Epithelial cell of prostate (primary cell): ENCODE data around the gene CDC42BPA.

Experiments used
- DNase-seq: peaks from one replicate; pipeline ENCODE4 v3.0.0-alpha.2; 2011; ENCODE audit warnings: low read depth, low spot score
- H3K27ac ChIP-seq: fragments of 450-650 bp; 2 replicates; pipeline ENCODE4 v1.5.1; 2017; ENCODE audit warnings: mild to moderate bottlenecking

Gene CDC42BPA

DNA sequence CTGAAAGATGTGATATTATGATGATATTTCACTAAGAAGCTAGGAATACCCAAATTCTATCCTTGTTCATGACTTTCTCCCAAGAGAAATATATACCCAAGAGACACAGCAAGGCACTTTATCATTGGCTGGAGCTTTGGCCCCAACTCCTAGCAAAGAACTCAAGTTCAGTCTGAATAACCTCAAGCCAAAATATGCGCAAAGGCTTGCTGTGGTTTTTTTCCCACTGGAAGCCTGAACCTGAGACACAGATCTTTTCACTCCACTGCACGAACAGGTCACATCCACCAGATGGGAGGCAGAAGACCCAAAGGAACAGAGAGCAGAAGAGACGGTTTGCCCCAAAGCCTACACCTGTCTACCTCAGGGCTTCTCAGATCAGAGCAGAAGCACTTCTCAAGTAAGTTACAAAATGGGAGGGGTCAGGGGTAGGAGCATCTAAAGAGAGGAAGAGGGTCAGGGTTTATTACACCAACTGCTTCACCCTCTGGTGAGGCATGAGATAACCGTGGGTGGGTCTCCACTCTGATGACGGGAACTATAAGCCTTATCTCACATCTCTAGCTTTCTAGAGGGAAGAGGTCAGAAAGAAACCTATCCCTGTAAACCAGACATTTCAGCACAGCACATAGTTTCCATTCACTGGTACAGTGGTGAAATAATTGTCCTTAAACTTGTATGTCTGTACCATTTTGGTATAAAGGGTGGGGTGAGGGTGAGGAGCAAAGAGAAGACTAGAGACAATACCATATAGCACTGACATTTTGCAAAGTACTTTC, 17.1 kb upstream of the CDC42BPA start:
- no peak overlapping the region for H3K27ac ChIP-seq
- no peak for DNase-seq

DNA sequence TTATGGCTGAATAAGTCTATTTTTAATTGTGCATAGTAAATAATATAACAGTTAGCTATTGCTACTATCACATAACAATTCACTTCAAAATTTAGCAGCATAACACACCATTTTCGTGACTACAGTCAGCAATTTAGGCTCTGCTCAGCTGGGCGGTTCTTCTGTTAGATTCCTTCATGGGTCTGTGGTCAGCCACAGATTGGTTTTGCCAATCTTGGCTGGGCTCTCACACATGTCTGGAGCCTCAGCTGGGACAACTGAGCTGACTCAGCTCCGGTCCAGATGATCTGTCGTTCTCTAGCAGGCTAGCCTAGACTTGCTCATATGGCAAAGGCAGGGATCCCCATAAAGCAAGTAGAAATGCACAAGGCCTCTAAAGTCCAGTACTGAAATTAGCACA, 15.1 kb upstream of the CDC42BPA start:
- DNase-seq = peak; percentile 71
- peak overlapping the region; percentile 36 for H3K27ac ChIP-seq

DNA sequence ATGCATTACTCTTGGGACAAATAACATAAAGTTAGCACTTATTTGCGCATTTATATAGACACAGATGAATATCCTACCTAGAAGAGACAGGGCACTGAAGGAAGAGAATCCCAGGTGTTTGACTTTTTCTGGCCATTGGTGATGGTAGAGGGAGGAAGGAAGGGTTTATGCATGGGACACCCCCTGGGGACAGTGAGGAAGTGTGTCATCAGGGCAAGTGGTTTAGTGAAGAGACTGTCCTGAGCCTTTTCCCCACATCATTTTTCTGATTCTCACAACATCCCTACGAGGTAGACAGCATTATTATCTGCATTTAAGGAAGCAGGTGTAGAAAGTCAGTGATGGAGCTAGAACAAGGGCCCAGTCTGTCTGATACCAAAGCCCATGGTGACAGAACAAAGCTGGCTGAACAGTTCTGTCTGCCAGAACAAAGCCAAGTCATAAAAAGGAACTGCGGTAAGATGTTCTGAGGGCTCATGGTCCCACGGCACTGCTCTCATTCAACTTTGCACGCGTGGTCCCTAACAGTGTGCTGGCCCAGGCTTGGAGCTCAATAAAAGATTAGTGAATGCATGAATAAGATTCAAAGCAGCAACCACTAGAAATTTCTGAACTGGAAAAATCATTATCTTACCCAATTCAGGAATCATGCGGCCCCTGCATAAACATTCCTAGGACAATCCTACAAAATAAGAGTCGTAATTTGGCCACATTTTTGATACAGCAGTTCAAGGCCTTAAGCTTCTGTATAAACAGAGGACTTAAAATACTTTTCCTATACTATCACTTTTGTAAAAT, 12.2 kb upstream of the CDC42BPA start:
- DNase-seq = no peak
- no peak overlapping the region for H3K27ac ChIP-seq

DNA sequence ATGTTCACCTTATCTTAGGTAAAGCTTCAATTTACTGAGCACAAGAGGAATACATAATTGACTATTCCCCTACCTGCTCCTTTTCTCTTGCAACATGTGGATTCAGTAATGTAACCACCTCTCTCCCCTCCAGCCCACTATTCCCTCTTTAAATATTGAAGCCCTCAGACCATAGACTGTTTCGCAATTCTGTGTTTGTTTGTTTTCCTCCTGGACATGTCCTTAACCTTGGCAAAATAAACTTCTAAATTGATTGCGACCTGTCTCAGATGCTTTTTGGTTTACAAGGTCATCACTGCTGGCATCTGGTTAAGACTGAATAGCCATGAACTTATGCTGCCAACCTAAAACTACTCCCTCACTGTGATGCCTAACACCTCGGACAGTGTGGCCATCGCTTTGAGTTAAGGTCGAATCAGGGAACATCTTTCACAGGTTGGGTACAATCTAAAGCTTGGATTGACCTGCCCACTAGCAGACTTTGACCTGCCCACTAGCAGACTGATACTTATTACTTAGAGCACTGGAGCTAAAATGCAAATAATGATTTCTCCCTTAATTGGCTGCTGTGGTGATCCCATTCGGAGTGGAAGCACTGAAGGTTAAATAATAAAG, 10.2 kb upstream of the CDC42BPA start:
- no peak for DNase-seq
- no peak overlapping the region for H3K27ac ChIP-seq

DNA sequence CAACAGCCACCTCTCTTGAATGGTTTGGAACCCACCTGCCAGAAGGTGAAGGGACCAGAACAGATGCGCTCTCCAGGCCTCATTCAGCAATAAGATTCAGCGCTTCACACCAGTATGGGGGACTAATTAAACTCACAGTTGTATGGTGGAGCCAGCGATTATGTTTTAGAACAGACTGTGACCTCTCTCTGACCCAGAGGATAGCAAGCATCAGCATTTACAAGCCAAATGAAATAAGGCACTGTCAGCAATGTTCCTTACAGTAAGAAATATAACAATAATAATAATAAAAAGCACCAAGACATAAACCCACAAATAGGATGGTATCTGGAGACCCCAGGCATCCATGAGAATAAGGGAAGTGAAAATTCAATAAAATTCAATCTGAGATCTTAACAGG, 6.9 kb upstream of the CDC42BPA start:
- H3K27ac ChIP-seq = no peak overlapping the region
- DNase-seq = no peak

DNA sequence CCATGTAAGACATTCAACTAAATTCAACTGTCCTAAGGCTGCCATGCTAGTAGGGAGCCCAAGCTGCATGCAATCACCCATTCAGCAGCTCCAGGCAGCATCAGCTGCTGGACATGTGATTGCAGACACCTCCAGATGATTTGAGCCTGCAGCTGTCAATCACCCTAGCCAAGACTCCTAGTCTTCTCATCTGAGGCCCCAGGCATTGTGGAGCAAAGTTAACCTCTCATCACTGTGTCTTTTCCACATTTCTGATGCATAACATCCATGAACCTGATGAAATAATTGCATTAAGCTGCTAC, 5.6 kb upstream of the CDC42BPA start:
- no peak for DNase-seq
- H3K27ac ChIP-seq = no peak overlapping the region

DNA sequence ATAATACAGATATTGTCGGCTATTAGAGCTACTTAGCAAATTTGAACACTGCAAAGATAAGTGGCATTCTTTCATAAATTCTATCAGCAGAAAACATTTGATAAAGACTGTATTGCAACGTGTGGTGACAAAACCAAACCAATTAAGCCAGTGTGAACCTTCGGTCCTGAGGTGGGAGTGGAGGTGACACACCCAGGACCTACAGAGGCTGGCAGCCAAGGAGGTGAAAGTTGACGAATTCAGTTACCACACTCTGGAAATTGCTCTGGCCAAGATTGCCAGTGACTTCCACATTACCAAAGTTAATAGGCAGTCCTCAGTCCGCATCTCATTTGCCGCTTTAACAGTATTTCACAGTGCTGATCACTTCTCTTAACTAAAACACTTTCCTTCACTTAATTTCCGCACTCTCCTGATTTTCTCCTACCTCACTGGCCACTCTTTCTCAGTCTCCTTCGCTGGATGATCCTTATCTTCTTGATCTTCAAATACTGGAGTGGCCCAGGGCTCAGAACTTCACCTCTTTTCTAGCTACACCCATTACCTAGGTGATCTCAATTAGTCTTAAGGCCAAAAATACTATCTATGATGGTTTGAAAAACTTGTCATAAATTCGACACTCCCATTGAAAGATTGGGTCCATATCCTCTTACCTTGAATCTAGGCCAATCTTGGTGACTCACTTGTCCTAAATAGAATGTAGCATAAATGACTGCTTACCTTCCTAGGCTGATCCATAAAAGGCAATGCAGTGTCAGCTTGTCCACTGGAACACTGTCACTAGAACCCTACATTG, 5.1 kb upstream of the CDC42BPA start:
- no peak for DNase-seq

DNA sequence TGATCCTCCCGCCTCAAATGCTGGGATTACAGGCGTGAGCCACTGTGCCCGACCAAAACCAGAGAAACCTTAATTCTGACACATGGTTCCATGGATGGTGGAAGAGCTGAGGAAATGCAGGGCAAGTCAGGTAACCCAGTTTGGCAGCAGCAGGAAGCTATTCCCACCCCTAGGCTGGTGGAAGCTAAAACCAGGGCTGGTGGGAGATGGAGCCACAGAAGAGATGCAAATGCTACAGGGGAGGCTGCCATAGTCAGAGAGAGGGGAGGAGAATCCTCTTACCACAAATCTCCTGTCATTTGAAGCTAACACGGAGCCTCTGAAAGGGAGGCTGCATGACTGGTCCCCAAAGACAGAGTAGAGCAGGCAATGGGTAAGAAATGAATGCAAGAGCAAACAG, 4.1 kb upstream of the CDC42BPA start:
- no peak overlapping the region for H3K27ac ChIP-seq

More for the DNA sequence above, 5.1 kb upstream of the CDC42BPA start:
- H3K27ac ChIP-seq = no peak overlapping the region

DNA sequence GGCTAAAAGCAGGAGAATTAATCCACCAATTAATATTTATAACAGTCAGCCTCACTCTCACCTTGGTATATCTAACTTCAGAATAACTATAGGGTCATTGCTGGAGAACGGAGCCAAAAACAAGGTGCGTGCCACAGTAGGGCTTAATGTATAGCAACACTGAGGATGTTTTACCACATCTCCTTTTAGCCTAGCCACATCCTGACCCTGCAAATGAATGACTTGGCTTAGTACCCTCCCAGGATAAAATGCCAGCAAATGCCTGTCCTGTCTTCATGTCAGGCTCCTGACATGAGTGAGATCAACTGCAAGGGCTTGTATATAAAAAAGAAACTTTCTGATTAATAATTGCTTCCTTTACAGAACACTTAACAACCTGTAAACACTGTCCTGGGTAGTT, 2.7 kb upstream of the CDC42BPA start:
- DNase-seq = no peak
- no peak overlapping the region for H3K27ac ChIP-seq

More for the DNA sequence above, 4.1 kb upstream of the CDC42BPA start:
- DNase-seq = no peak

DNA sequence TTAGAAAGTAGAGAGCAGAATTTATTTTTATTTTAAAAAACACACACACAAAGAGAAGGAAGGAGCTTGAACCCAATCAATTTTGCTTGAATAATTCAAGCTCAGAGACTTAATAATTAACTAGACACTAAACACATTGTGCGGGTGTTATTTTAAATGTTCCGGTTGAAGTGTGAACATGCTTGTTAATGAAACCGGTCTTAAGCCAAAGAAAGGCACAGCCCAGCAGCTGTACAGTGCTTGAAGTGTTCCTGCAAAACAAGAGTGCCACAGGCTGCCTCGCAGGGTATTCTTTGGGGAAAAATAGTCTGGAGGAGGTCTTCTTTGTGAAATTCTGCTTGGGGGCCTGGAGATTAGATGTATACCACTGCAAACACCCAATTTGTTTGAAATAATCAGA, 2.2 kb upstream of the CDC42BPA start:
- DNase-seq = no peak
- H3K27ac ChIP-seq = no peak overlapping the region

DNA sequence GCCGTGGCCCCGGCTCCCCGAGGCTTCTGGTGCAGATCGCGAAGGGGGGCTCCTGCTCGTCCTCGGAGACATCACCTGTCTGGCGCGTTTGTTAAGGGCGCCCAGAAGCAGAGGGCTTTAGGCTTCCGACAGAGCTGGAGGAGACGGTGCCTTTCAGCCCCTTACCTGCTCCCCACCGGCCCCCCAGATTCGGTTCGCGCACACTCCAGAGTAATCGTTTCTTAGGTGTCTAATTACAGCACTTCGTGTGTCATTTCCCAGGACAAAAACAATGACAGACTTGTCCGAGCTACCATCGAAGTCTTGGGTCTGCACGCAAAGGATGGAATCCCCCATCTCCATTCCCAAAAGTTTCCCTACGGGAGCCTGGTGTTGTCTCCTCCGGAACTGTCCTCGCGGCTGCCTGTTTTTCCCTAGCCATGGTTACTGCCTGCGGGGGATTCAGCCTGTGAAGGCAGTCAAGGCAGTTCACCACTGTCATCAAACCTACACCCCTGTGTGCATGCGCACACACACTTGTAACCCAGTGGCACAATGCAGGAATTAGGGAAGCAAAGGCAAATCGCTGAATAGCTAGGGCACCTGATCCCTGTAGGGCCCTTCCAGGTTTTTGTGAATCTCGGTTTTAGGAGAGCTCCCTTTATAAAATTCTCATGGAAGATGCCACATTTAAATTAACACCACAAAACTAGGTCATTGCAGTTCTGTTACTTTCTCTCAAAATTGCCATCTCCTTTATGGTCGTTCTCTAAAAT, 738 bp upstream of the CDC42BPA start:
- no peak for DNase-seq

DNA sequence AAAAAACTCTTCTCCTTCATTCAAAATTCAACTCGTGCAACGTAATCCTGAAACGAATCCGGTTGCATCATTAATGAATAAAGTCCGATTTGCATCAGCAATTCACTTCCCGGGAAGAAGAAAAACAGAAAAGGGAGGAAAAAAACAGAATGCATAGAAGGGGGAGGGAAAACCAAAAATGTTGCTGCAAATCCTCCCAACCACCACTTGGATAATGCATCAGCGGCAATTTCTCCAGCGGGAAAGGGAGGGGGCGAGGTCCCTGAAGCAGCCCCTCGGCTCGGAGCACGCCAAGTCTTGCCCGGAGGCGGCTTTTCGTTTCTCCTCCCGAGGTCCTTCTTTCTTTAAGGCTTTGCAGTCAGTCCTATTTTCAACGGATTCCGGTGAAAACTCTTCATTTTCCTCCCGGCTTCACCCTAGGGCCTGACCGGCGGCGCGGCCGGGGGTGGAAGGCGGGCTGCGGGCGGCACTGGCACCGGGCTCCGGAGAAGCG, 723 bp downstream of the CDC42BPA start:
- peak overlapping the region; percentile 95 for H3K27ac ChIP-seq
- no peak for DNase-seq

More for the DNA sequence above, 738 bp upstream of the CDC42BPA start:
- H3K27ac ChIP-seq = peak overlapping the region; percentile 95

DNA sequence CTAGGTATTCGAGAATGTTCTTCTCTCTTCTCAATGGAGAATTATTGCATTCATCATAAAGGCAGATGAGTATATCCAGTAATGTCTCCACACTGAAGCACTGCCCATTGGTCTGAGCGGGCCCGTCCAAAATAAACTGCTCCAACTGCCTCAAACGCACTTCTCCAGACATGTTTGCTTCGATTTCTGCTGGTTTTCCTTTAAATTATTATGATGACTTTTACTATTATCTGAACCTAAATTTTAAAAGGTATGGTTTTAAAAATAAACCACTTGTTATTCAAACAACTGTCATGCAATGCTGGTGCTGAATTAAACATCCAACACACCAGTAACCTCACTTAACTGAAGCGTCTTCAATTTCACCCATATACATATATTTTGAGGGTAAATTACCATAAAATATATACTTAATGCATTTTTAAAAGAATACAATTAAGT, 1.3 kb downstream of the CDC42BPA start:
- DNase-seq = no peak
- H3K27ac ChIP-seq = peak overlapping the region; percentile 95

DNA sequence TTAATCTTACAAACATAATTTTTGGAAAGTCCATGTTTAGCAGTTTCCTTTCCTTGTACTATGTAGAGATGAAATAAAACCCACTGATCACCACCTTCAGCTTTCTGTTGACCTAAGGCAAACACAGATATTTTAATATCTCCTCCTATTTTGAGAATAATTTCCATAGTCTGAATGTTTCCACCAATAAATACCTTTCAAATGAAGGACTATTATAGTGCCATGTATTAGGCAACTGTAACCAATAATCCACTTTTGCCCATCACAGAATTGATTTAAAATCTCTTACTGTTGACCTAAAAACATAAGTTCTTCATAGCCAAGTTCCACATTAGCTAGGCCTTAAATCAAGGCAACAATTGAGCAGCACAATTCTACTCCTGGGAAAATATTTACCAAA, 1.8 kb downstream of the CDC42BPA start:
- DNase-seq = no peak
- H3K27ac ChIP-seq = peak overlapping the region; percentile 95

DNA sequence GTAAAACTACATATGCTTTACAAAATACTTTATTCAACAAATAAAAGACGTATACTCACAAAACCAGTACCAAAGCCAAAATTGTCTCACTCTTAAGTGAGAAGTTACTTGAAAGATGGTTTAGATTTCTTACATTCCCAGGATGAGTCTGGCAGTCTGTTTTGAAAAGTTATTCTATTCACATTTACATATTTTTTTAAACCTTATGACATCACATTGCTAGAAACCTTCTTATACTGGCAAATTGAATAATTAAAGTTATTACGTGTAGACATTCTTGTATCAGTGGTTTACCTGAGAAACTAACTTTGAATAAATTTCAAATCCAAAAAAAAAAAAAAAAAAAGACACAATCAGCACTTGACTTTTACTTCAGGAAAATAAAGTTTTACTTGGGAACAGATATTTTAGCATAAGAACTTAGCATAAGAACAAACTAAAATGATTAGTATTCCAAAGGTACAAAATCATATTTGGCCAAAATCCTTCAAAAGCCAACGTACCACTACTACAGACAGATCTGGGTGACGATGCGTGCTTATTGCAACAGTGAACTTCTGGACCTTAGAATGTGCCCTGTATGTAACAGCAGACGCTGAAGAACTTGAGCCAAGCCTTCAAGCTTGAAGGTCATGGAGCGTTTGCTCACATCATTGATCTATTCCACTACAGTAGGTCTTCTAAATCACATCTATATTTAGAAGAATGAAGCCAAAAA, 2.5 kb downstream of the CDC42BPA start:
- DNase-seq = no peak
- peak overlapping the region; percentile 95 for H3K27ac ChIP-seq

DNA sequence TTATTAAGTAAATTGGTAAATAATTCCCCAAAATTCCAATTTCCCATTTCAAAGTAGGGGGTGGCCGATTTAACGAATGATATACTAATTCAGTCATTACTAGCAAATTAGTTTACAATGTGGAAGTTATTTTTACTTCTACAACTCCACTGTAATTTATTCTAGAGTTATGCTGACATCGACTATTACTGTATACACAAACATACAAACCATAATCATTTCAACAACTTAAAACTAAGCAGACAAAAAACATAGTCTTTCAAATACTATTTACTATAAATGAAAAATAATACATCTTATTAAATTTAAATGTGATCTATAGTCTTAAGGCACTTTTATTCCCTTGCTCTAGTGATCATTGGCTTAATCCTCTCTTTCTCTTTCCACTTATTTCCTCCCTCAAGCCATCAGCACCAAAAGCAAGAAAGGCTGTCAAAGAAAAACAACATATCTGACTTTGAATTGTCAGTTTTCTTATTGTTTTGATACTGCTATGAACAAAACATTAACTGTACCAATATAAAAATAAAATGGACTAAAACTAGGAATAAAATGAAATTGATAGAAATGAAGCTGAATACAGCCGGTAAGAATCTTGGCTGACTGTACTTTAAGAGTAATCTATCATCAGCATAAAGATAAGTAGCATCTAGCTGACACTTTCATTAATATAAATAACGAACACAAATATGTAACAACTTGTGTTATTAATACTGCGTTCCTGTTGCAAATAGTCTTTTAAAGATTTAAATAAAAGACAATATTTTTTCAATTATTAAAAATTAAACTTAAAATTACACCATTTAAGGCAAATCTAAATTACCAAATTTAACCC, 4.1 kb downstream of the CDC42BPA start:
- no peak overlapping the region for H3K27ac ChIP-seq

DNA sequence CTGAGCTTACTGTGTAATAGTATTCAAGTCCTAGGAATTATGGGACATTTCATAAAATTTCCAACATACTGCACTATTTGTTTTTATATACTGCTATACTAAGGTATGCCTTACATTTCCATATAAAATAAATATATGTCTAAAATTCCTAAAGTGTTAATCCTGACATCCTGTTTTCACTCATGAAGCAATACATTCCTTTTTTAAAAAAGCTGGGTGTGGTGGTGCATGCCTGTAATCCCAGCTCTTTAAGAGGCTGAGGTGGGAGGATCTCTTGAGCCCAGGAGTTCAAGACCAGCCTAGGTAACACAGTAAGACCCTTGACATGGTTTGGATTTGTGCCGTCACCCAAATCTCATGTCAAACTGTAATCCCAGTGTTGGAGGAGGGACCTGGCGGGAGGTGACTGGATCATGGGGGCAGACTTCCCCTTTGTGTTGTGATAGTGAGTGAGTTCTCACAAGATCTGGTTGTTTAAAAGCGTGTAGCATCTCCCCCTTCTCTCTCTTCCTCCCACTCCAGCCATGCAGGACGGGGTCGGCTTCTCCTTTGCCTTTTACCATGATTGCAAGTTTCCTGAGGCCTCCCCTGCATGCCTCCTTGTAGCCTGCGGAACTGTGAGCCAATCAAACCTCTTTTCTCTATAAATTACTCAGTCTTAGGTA, 5.8 kb downstream of the CDC42BPA start:
- no peak overlapping the region for H3K27ac ChIP-seq

More for the DNA sequence above, 4.1 kb downstream of the CDC42BPA start:
- DNase-seq = no peak

More for the DNA sequence above, 5.8 kb downstream of the CDC42BPA start:
- DNase-seq = no peak
